Measurements from ENCODE around the gene POLR2L.

POLR2L gene

DNA sequence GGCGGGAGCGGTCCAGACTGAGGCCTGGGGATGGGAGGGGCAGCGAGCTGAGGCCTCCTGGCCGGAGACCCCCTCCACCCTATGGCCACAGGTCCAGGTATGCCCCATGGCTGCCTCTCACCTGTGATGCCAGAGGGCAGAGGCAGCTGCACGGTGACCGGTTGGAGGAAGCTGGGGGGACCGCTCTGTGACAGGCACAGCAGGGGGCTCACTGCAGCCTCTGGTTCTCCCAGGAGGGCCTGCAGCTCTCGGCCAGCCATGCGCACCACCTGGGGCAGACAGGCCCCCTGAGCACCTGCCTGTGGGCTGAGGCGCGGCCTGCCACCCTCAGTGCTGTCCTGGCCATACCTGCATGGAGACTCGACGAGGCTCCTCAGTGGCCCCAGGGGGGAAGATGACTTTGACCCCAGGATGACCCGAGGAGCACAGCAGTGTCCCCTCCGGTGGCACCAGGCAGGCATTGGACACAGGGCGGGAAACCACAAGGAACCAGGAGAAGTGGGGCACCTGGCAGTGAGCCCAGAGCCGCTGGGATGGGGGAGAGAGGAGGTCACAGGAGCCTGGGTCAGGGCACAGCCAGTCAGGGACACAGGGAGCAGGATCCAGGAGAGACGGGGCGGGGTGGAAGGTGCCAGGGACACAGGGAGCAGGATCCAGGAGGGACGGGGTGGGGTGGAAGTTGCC lies 41.1 kb downstream of the POLR2L start:
- TF ChIP-seq, protein P1, sequence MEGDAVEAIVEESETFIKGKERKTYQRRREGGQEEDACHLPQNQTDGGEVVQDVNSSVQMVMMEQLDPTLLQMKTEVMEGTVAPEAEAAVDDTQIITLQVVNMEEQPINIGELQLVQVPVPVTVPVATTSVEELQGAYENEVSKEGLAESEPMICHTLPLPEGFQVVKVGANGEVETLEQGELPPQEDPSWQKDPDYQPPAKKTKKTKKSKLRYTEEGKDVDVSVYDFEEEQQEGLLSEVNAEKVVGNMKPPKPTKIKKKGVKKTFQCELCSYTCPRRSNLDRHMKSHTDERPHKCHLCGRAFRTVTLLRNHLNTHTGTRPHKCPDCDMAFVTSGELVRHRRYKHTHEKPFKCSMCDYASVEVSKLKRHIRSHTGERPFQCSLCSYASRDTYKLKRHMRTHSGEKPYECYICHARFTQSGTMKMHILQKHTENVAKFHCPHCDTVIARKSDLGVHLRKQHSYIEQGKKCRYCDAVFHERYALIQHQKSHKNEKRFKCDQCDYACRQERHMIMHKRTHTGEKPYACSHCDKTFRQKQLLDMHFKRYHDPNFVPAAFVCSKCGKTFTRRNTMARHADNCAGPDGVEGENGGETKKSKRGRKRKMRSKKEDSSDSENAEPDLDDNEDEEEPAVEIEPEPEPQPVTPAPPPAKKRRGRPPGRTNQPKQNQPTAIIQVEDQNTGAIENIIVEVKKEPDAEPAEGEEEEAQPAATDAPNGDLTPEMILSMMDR (IDR thresholded peaks at IDR 0.05; ENCODE audit: borderline replicate concordance, insufficient read depth, low read depth, low read length), result no peak
- no peak overlapping the region for H3K4me3 ChIP-seq (ENCODE audit: low read depth, low read length)

DNA sequence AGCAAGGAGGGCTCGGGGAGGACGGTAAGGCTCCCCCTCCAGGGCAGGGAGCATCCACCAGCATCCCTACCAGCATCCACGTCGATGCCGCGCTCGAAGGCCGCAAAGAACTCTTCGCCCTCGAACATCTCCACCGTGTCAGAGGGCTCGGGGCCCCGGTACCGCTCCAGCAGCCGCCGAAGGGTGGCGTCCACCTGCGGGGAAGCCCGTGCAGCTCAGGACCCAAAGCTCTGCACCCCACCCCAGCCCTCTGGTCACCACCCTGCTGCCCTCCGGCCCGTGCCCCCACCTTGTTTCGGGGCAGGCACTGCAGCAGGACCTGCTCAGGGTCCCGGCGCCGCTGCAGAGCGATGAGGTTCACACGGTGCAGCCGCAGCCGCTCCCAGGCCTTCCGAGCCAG lies 41.9 kb downstream of the POLR2L start:
- no peak overlapping the region for H3K4me3 ChIP-seq (ENCODE audit: low read depth, low read length)
- TF ChIP-seq, protein P1 (IDR thresholded peaks at IDR 0.05; ENCODE audit: borderline replicate concordance, insufficient read depth, low read depth, low read length), result no peak

DNA sequence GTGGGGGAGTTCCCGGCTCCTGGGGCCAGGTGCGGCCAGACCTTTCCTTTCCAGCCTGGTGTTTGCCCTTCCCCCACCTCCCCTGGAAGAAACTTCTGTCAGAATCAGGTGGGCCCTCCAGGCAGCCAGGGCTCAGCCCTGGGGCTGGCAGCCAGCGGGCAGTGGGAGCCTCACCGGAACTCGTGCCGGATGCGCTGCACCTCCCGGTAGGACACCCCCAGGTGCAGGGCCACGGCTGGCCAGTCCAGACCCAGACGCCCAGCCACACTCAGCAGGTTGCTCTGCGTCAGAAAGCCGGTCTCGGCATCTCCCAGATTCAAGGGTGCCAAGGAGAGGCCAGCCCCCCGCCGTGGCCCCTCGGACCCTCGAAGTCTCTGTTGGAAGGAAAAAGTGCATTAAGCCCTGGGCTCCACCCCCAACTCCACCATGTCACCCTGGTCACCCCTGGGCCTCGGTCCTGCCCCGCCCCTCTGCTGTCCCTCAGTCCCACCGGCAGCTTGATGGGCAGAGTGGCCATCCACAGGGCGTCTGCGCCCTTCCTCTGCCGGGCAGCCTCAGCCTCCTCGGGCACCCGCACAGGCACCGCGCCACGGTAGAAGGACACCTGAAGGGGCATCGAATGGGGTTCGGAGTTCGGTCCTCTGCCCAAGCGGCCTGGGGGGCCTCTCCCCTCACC lies 42.5 kb downstream of the POLR2L start:
- TF ChIP-seq, protein P1 (IDR thresholded peaks at IDR 0.05; ENCODE audit: borderline replicate concordance, insufficient read depth, low read depth, low read length), result no peak

DNA sequence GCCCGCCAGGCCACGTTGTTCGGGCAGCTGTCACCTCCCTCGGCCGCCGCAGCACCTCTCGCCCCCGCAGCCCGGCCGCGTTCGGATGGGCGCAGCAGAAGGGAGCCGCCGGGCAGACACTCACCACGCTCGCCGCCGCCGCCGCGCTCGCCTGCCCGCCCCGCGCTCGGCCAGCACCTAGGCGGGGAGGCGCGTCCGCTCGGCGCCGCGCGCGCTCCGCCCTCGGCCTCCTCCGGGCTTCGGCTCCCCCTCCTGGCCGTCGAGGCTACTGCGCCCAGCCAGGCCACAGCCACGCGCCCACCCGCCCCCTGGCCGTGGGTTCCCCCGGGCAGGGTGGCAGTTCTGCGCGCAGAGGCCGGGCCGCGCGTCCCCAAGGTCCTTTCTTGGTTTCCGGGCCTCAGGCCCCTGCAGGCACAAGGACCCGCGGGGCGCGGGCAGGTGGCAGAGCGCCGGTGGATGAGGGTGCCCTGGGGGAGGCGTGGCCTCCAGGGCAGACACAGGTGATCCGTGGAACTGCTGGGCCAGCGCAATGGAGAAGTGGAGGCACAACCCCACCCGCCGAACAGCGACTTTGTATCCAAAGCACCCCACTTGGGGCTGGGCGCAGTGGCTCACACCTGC lies 44.1 kb downstream of the POLR2L start, which contains the start of gene SLC25A22:
Gene SLC25A22 (minus strand): TSS at position 189 of the 621 bp plus-strand sequence. CDS start 3,275 bp downstream, outside the sequence.
- peak within 1 kb of the TSS; percentile 83 for H3K4me3 ChIP-seq (ENCODE audit: low read depth, low read length)
- TF ChIP-seq, protein P1 (IDR thresholded peaks at IDR 0.05; ENCODE audit: borderline replicate concordance, insufficient read depth, low read depth, low read length), result peak; percentile 86

More for the DNA sequence above, 42.5 kb downstream of the POLR2L start:
- H3K4me3 ChIP-seq (ENCODE audit: low read depth, low read length), result no peak overlapping the region

DNA sequence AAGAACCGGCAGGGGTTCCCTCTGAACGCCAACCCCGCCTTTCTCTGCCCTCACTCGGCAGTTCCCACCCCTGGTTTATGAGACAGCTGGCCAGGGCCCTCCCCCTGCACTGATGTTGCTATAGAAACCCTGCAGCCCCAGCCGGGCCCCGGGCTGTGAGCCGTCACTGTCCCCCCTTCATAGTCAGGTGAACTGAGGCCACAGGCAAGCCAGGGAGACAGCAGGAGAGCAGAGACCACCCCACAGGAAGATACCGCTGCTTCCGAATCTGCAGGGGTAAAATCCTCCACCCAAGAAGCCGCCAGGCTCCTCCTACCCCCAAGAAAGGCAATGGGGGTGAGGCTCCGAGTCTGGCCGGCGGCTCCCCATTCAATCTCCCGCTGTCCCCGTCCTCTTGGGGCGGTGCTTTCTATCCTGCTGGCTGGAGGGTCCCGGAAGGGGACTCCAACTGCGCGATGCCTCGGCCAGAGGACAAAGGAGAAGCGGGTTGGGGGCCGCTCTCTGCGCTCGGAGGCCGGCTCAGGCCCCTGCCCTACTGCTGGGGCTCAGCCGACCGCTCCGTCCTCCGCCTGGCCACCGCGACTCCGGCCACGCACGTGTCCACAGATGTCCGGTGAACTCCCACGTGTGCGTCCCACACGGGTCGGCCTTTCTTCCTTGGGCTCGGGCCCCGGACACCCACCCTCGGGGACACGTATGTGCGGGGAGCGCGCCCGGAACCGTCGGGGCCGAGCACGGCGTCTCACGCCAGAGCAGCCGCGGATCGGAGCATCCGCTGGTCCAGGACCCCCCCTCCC lies 44.8 kb downstream of the POLR2L start:
- H3K4me3 ChIP-seq (ENCODE audit: low read depth, low read length), result peak overlapping the region; percentile 83
- TF ChIP-seq, protein P1 (IDR thresholded peaks at IDR 0.05; ENCODE audit: borderline replicate concordance, insufficient read depth, low read depth, low read length), result no peak

DNA sequence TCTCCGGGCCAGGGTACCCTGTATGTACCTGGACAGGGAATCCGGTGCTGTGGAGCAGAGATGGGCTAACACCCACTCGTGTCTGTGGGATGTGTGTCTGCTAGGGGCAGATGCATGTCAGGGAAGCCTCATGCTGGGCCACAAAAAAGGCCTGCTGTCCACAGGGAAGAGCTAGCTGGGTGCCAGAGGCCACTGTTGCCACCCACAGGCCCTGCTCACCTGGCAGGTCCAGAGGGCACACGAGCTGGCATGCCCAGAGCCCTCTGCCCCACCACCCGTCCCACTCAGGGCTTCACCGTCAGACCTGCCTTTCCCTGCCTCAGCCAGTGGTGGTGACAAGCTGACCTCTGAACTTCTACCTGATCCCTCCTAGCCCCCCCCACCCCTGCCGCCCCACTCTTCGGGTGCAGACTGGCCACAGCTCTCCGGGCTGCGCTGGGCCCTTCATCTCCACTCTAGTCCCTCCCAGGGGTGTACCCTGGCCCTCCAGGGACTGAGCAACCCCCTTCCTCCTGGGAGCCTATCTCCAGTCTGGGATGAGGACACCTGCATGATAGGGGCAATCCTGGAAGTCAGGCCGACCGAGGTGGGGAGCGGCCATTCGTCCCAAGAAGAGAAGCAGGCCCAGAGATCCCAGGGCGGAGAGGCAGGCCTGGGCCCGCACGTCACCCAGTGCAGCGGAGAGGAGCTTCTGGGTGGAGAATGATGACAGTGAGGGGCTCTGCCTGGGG lies 45.6 kb downstream of the POLR2L start:
- TF ChIP-seq, protein P1 (IDR thresholded peaks at IDR 0.05; ENCODE audit: borderline replicate concordance, insufficient read depth, low read depth, low read length), result no peak
- H3K4me3 ChIP-seq (ENCODE audit: low read depth, low read length), result peak overlapping the region; percentile 83
